HG03520 (cell line): Measurements from ENCODE around the gene KCNH3.
"Not testable (repeated sequence)": the region's sequence is repeated elsewhere in the genome, so short reads cannot be mapped to it uniquely, and the experiment has no call there.

Source experiments
- ATAC-seq: cut with Tn5 transposase; IDR thresholded peaks from one replicate; pipeline ENCODE4 v1.9.1; 2021; ENCODE audit warnings: mild to moderate bottlenecking, moderate library complexity; ENCODE audit not compliant: unreplicated experiment

KCNH3 gene

DNA sequence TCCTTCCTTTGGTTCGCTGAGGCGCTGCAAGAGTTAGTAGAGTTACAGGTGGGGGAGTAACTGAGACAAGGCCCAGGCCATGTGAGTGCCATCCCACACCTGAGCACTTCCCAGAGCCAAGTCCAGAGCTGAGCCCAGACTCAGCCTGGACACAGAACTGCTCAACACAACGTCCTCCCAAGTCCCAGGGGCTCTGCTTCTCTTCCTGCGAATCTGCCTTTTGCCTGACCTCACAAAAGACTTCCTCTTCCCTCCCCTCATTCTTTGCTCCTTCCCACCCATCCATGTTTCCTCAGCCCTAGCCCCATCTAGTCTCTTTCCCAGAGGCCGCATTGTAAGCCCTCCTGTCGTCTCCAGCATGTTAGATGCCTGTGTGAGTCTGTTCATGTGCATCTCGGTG, 45.8 kb downstream of the KCNH3 start:
- no peak for ATAC-seq

DNA sequence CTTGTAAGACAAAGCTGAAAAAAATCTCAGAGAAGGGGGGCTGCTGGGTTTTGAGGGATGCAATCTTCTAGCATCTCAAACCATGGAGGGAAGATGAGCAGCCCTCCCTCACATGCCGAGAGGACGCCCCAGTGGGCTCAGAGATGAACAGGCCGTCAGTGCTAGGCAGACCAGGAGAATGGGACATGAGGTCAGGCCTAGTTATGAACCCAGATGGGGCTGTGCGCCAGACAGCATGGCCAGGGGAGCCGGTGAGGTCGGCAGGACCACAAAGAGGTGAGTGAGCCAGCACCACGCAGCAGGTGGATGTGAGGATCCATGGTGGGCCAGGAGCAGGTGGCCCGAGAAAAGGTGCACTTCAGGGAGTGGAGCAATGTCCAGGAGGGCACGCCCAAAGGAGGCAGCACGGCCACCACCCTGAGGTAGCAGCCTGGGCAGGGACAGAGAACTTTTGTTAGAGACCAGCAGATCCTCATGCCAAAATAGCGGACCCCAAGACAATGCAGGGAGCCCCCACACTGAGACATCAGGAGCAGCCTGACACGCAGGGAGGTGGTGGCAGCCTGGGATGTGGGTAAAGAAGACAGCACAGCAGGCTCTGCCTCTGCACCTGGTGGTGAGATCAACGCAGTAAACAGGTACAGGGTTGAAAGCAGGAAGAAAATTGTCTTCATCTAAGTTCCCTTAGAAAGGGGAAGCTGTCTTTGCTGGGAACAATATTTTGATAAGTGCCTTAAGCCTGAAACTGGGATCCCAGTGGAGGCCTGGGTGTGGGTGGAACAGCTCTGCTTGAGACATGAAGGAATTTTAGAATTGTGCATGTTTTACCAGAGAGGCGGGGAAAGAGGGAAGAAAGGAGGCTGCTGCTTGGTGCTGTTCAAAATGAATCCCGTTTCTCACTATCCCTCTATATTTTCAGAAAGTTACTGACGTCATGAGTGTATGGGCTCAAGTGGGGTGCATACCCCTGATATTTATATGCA, 46.9 kb downstream of the KCNH3 start:
- ATAC-seq, result no peak

DNA sequence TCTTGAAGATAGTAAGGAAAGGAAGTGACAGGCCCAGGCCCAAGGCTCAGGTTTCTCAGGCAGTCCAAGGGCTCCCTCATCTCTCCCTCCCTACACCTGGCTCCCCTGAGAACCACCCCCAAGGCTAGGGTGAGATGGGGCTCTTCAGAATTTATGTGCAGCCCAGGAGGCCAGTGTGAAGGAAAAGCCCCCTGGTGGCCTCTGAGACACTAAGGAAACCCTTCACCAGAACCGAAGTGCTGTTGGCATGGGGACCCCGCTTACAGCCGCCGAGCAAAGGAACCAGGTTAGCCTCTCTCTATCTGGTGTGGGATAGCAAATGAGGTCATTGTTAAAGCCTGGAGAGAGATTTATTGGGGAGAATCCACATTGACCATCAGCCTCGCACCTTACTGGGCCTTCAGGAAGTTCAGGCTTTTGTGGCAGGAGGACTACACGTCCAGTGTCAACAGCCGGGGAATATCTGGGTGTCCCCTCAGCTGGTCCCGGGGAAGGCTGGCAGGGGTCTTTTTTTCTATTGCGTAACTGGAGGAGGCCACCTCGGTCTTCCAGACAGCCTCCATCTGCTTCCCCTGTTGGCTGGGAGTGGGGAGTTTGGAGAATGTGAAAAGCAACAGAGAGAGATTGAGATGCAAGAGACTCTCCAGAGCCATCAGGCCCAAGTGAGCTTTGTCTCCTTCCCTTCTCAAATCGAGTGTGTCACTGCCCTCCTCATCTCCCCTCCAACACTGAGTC, 48.5 kb downstream of the KCNH3 start:
- no peak for ATAC-seq

DNA sequence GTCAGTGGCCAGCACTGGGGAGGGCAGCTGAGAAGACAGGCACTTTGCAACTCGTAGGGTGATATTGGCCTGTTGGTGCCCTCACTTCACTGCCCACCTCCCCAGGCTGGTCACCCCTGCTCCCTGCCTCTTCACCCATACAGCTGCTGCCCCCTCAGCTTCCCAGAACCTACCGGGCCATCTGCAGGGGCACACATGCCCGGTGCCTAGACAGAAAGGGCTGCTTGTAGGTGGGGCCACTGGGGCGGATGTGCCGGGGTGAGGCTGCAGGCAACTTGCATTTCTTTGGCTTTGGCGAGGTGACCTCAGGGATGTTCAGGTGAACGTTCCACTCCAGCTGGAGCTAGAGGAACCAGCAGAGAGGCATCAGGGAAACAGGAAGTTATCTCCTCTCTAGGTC, 49.5 kb downstream of the KCNH3 start:
- no peak for ATAC-seq

DNA sequence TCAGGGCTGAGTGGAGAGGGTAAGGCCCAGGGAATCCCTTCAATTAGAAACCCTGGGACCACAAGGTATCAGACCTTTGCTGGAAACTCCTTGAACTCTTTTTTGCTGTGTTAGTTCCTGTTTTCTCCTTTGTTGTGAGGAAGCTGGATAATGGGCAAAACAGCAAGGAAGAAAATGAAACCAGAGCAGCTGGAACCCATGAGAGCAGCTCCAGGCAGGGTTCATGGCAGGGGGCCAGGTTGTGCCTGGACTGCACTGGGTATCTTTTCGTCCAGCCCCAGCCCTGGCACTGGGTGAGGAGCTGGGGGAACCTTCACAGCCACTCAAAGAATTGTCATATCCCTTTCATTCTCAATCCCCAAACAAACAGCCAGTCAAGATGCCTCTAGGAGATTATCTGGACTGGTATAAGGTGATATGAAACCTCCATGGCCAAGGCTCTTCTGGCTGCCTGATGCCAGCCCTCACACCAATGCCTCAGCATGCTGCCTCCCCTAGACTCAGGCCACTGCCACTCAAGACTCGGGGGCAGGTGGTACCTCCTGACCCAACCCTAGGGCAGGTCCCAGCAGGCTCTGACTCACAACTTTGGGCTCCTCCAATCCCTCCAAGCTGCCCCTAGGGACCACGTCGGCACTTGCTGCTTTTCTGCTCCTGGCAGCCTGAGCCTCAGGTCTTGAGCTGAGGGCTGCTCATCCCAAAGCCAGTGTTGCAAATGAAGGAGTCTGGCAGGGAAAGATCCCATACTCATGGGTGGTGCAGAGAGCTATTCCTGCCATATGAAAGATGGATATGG, 50.1 kb downstream of the KCNH3 start:
- no peak for ATAC-seq

DNA sequence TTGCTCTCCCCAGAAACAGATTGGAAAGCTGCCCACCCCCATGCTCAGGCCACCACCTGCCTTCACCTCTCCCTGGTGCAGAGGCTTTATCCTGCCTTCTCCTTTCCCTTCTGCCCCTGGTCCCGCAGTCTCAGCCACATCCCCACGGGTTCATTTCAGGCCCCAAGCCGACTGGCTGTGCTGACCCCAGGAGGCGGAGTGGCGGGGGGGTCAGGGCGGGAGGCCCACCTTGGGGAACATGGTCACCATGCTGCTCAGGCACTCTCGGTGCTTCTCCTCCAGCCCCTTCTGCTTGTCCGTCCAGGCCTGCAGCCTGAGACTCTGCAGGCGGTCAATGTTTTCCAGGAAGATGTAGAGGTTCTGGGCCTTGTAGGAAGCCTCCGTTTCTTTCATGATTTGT, 59.7 kb downstream of the KCNH3 start:
- no peak for ATAC-seq

DNA sequence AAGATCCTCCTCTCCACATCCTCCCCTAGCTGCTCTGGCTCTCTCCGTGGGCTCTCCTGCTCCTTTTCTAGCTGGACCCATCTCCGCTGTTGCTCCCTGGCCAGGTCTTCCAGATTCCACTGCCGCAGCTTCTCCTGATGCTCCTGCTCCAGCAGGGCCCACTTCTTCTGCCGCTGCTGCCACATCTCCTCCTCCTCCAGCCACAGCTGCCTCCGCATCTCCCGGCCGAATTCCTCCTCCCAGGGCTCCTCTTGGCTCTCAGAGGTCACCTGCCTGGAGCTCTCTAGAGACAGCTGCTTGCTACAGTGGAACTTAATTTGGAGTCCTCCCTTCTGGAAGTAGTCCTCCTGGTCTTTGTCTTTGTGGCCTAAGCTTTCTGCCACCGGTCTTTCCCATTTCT, 61.1 kb downstream of the KCNH3 start:
- no peak for ATAC-seq

DNA sequence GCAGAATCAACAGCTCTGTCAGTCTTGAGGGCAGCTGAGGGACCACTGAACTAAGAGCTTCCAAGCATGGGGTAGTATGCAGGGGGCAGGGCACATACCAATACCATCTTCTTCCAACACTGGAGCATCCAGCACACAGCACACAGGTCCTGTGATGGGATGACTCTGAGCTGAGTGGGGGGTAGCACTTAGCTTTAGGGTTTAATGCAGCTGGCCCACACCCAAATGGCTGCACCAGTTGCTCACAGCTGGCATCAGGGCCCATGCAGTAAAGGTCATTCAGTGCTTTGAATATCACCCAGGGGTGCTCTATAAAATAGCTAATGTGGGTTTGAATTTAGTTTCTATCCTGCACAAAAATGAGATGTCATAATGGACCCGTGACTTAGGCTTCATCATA, 64.9 kb downstream of the KCNH3 start:
- no peak for ATAC-seq

DNA sequence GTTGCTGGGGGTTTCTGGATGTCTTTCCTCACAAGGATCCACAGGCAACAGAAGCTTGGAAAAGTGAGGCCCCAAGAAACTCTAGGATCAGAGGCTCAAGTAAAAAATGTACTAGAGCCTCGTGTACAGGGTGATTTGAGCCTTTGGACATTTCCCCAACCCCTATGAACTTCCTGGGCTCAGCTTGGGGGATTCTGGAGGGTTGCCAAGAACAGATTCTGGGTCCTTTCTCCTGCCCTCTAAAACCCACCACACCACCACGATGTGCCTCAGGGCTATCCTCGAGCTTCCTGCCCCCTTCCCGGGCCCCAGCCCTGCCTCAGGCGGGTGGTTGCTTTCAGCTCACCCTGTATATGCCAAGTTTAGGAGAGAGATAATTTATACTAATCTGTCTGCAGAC, 66.0 kb downstream of the KCNH3 start:
- no peak for ATAC-seq

DNA sequence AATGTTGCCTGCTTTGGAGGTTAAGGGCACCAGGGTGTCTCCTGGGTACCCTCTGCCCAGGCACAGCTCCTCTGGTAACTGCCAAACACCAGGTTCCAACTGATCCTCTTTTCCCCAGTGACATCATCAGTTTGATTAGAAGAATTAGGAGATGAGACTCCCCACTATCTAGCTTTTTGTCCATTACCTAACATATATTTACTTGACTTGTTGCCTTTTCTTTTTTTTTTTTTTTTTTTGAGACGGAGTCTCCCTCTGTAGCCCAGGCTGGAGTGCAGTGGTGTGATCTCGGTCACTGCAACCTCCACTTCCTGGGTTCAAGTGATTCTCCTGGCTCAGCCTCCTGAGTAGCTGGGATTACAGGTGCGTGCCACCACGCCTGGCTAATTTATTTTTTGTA, 66.7 kb downstream of the KCNH3 start, which contains the start of gene FAM186B:
Gene FAM186B, minus strand, starts transcription at position 101 of the 400 bp plus-strand sequence. CDS start 162 bp downstream, outside the sequence.
- not testable (repeated sequence) for ATAC-seq
